SK-N-MC (cell line): ENCODE measurements around the gene TMEM182.

ENCODE experiments used
- EZH2 ChIP-seq: fragments of 200-600 bp; sonication (generic); IDR thresholded peaks from one replicate; pipeline ENCODE4 v1.6.1; 2017; ENCODE audit warnings: antibody characterized with exemption
- POLR2AphosphoS5 ChIP-seq: IDR thresholded peaks from 2 replicates; pipeline ENCODE4 v1.6.1; 2012; ENCODE audit warnings: mild to moderate bottlenecking, low read depth, low read length, borderline replicate concordance

GRCh38 chr2:102783506-102784183 is 21.8 kb downstream of the TMEM182 start:
- no peak for TF ChIP-seq POLR2AphosphoS5
- no peak for TF ChIP-seq EZH2
